H54 (cell line): ENCODE measurements around the gene SELENON.

ENCODE experiments used
- DNase-seq: peaks from one replicate; pipeline ENCODE4 v3.0.0; 2011; ENCODE audit warnings: low spot score, mixed read lengths; ENCODE audit not compliant: insufficient read length
- FAIRE-seq: peaks from 3 replicates; lab custom pipeline; 2011; peaks lifted over from hg19 to GRCh38; lab: Jason Lieb, UNC
- POLR2A ChIP-seq: IDR thresholded peaks from 2 replicates; pipeline ENCODE4 v1.6.1; 2011; ENCODE audit warnings: low read depth, mild to moderate bottlenecking, low read length

Gene SELENON

GRCh38 chr1:25804964-25805862 is 5.2 kb downstream of the SELENON start:
- TF ChIP-seq POLR2A: no peak
- DNase-seq (no peak), FAIRE-seq (no peak)

- FAIRE-seq (no peak), DNase-seq (no peak)
- TF ChIP-seq POLR2A: no peak
Observed at GRCh38 chr1:25805863-25806225, 5.9 kb downstream of the SELENON start.

GRCh38 chr1:25806418-25806817 is 6.4 kb downstream of the SELENON start:
- FAIRE-seq: no peak
- no peak for DNase-seq
- no peak for TF ChIP-seq POLR2A

GRCh38 chr1:25807480-25808390 is 7.7 kb downstream of the SELENON start:
- no peak for FAIRE-seq
- no peak for TF ChIP-seq POLR2A

GRCh38 chr1:25808481-25809244 is 8.7 kb downstream of the SELENON start:
- FAIRE-seq: no peak
- DNase-seq: no peak
- TF ChIP-seq POLR2A: no peak

More at GRCh38 chr1:25807480-25808390, 7.7 kb downstream of the SELENON start:
- no peak for DNase-seq

GRCh38 chr1:25809283-25809926 is 9.4 kb downstream of the SELENON start:
- no peak for DNase-seq

GRCh38 chr1:25809929-25810328 is 9.9 kb downstream of the SELENON start:
- FAIRE-seq: no peak
- no peak for TF ChIP-seq POLR2A
- no peak for DNase-seq

More at GRCh38 chr1:25809283-25809926, 9.4 kb downstream of the SELENON start:
- no peak for FAIRE-seq
- no peak for TF ChIP-seq POLR2A

GRCh38 chr1:25810341-25811299 is 10.6 kb downstream of the SELENON start:
- no peak for TF ChIP-seq POLR2A
- DNase-seq: peak; percentile 54
- no peak for FAIRE-seq

GRCh38 chr1:25811384-25812082 is 11.5 kb downstream of the SELENON start:
- no peak for TF ChIP-seq POLR2A
- DNase-seq (no peak), FAIRE-seq (no peak)

- no peak for TF ChIP-seq POLR2A
- FAIRE-seq (no peak), DNase-seq (no peak)
Observed at GRCh38 chr1:25813071-25813733, 13.2 kb downstream of the SELENON start.

GRCh38 chr1:25813734-25814471 is 13.9 kb downstream of the SELENON start:
- TF ChIP-seq POLR2A: no peak
- DNase-seq (no peak), FAIRE-seq (no peak)
